HEK293T (cell line): ENCODE data around the gene HAUS3.

Experiments used
- CTCF ChIA-PET: fragments of 350-600 bp; formaldehyde crosslinking; extraction: SDS; loops from one replicate; lab custom pipeline; 2021; ENCODE audit warnings: antibody characterized with exemption, inconsistent platforms; lab: Yijun Ruan, JAX
- POLR2A ChIA-PET: fragments of 350-600 bp; formaldehyde crosslinking; extraction: SDS; loops from one replicate; lab custom pipeline; 2020; ENCODE audit warnings: antibody characterized with exemption, inconsistent platforms; lab: Yijun Ruan, JAX
- DNase-seq: peaks from one replicate; pipeline ENCODE4 v3.0.0; 2012; ENCODE audit warnings: mixed read lengths; ENCODE audit errors: extremely low spot score
- ARNT ChIP-seq: fragments of 450-650 bp; IDR thresholded peaks from 2 replicates; pipeline ENCODE4 v1.6.1; 2017; ENCODE audit warnings: mild to moderate bottlenecking
- BHLHE40 ChIP-seq: fragments of 450-650 bp; IDR thresholded peaks from 2 replicates; pipeline ENCODE4 v1.6.1; 2016; ENCODE audit warnings: mild to moderate bottlenecking, moderate library complexity, borderline replicate concordance
- CTBP1 ChIP-seq: fragments of 450-650 bp; IDR thresholded peaks from 2 replicates; pipeline ENCODE4 v1.6.1; 2016; ENCODE audit warnings: borderline replicate concordance
- ELF4 ChIP-seq: fragments of 450-650 bp; IDR thresholded peaks from 2 replicates; pipeline ENCODE4 v1.6.1; 2017; ENCODE audit warnings: antibody characterized with exemption
- FOXA1 ChIP-seq: fragments of 450-650 bp; IDR thresholded peaks from 2 replicates; pipeline ENCODE4 v1.6.1; 2016; ENCODE audit warnings: mild to moderate bottlenecking
- FOXK2 ChIP-seq: fragments of 450-650 bp; IDR thresholded peaks from 2 replicates; pipeline ENCODE4 v1.6.1; 2016; ENCODE audit warnings: mild to moderate bottlenecking
- FOXM1 ChIP-seq: fragments of 450-650 bp; IDR thresholded peaks from 2 replicates; pipeline ENCODE4 v1.6.1; 2017; ENCODE audit warnings: mild to moderate bottlenecking, borderline replicate concordance
- HDGF ChIP-seq: fragments of 450-650 bp; IDR thresholded peaks from 2 replicates; pipeline ENCODE4 v1.6.1; 2017; ENCODE audit warnings: antibody characterized with exemption, borderline replicate concordance
- L3MBTL2 ChIP-seq: fragments of 450-650 bp; conservative IDR thresholded peaks from 2 replicates; pipeline ENCODE4 v1.6.1; 2016; ENCODE audit warnings: mild to moderate bottlenecking
- LEF1 ChIP-seq: fragments of 450-650 bp; IDR thresholded peaks from 2 replicates; pipeline ENCODE4 v1.6.1; 2017; ENCODE audit warnings: mild to moderate bottlenecking, borderline replicate concordance
- NFRKB ChIP-seq: fragments of 450-650 bp; IDR thresholded peaks from 2 replicates; pipeline ENCODE4 v1.6.1; 2016; ENCODE audit warnings: mild to moderate bottlenecking, moderate library complexity
- PKNOX1 ChIP-seq: fragments of 450-650 bp; IDR thresholded peaks from 2 replicates; pipeline ENCODE4 v1.6.1; 2016
- SP1 ChIP-seq: fragments of 450-650 bp; IDR thresholded peaks from 2 replicates; pipeline ENCODE4 v1.6.1; 2017
- SUZ12 ChIP-seq: fragments of 450-650 bp; IDR thresholded peaks from 2 replicates; pipeline ENCODE4 v1.6.1; 2016; ENCODE audit warnings: mild to moderate bottlenecking
- TARDBP ChIP-seq: fragments of 450-650 bp; IDR thresholded peaks from 2 replicates; pipeline ENCODE4 v1.6.1; 2016
- ZNF384 ChIP-seq: fragments of 450-650 bp; IDR thresholded peaks from 2 replicates; pipeline ENCODE4 v1.6.1; 2016

HAUS3 gene

DNA sequence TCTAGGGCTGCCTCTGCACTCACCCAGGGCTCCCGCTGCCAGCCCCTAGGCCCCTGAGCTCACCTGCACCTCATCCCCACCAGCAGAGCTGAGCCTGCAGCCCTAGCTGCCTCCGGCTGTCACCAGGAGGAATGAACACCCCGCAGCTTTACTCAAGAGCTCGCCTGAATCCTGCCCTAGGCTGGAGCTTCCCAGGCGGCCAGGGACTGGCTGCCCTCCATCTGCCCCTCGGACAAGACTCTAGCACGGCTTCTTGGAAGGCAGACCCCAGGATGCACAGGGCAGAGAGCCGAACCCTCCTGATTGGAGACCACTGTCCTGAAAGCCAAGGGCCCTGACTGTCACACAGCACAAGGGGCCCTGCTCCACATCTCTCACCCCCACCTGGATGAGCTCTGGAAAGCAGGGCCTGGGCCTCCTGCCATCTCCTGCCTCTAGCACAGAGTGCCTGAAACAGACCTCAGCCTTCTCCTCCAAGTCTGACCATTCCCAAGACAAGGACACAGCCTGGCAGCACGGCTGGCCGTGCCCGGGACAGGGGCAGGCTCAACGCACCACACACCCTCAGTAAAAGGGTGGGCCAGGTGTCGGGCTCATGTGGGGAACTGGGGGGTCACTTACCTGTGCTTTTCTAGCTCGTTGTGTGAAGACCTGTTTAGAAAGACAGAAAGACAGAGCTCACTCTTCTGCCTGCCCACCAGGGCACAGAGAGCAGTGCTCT, 15.6 kb upstream of the HAUS3 start:
- ChIA-PET CTCF (no interaction called here), POLR2A (interaction anchor here (0.9 to 1.5 kb wide), 4 partner anchors 9 to 211 kb away, joined by 4 to 5 read pairs (median 4); partner anchors contain the start of gene RNF4)
- no peak for DNase-seq
- TF ChIP-seq ZNF384, result no peak
- TF ChIP-seq FOXA1, result no peak
- no peak for TF ChIP-seq LEF1
- no peak for TF ChIP-seq NFRKB
- no peak for TF ChIP-seq BHLHE40
- TF ChIP-seq SUZ12, result no peak
- TF ChIP-seq ELF4, result no peak
- TF ChIP-seq TARDBP, result no peak
- no peak for TF ChIP-seq FOXM1

DNA sequence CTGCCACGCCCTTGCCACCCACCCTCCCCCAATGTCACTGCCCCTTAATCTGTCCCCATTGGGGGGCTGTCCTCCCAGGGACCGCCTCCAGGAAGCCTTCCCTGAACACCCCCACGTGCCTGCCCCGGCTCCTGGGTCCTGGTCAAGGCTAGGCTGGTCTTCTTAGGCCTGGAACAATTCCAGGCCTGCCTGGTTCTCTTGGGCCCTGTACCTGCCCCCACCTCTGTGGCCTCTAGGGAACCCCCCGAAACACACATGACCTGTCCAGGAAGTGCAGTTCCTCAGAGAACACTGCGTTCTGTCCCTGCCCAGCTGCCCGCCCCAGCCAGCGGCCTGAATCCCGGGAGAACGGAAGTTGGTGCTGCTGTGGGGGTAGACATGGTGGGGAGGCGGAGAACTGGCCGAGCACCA, 14.9 kb upstream of the HAUS3 start:
- ChIA-PET CTCF (no interaction called here), POLR2A (interaction anchor here (1.4 to 1.5 kb wide), 3 partner anchors 9 to 33 kb away, joined by 4 to 5 read pairs (median 4); no protein-coding TSS in a partner anchor)
- TF ChIP-seq PKNOX1 (no peak), BHLHE40 (no peak), NFRKB (no peak), FOXM1 (no peak), ARNT (no peak), CTBP1 (no peak), LEF1 (no peak), L3MBTL2 (no peak), ZNF384 (no peak), SP1 (no peak), FOXK2 (no peak), TARDBP (no peak), SUZ12 (no peak), HDGF (no peak), ELF4 (no peak)
- no peak for DNase-seq

DNA sequence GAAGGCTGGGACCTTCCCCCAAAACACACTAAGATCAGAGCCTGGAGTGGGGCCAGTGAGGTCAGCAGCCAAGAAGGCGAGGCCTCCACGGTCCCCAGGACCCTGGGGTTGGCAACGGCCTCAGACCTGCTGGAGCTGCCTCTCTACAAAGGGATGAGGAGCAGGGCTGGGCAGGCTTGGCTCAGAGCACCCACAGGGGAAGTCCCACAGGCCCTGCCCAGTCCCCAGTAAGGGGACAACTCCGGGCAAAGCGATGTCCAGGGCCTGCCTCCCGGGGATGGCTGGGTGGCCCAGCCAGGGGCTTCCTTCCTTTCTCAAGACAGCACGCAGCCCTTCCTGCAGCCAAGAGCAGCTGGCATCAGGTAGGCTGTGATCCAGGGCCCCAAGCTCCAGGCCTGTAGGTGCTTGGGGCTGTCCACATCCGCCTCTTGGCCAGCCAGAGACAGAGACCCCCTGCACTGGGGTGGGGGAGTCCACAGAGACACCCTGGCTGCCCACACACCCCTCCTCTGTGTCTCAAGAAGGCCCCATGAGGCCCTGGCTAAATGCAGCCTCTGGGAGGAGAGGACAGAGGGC, 14.3 kb upstream of the HAUS3 start:
- ChIA-PET POLR2A (interaction anchor here (1.4 kb wide), 1 partner anchor 8 kb away, joined by 4 read pairs; no protein-coding TSS in a partner anchor), CTCF (no interaction called here)
- DNase-seq, result no peak
- TF ChIP-seq HDGF (no peak), ZNF384 (no peak), NFRKB (no peak), FOXK2 (no peak), FOXA1 (no peak), ELF4 (no peak), LEF1 (no peak), FOXM1 (no peak), L3MBTL2 (no peak), SUZ12 (no peak), PKNOX1 (no peak), SP1 (no peak), BHLHE40 (no peak), CTBP1 (no peak), TARDBP (no peak), ARNT (no peak)

- no peak for DNase-seq
- TF ChIP-seq L3MBTL2 (no peak), SP1 (no peak), ARNT (no peak), LEF1 (no peak)
- POLR2A ChIA-PET, result no interaction called here
- CTCF ChIA-PET, result no interaction called here
Measured at GRCh38 chr4:2255501-2256155, 13.7 kb upstream of the HAUS3 start.

DNA sequence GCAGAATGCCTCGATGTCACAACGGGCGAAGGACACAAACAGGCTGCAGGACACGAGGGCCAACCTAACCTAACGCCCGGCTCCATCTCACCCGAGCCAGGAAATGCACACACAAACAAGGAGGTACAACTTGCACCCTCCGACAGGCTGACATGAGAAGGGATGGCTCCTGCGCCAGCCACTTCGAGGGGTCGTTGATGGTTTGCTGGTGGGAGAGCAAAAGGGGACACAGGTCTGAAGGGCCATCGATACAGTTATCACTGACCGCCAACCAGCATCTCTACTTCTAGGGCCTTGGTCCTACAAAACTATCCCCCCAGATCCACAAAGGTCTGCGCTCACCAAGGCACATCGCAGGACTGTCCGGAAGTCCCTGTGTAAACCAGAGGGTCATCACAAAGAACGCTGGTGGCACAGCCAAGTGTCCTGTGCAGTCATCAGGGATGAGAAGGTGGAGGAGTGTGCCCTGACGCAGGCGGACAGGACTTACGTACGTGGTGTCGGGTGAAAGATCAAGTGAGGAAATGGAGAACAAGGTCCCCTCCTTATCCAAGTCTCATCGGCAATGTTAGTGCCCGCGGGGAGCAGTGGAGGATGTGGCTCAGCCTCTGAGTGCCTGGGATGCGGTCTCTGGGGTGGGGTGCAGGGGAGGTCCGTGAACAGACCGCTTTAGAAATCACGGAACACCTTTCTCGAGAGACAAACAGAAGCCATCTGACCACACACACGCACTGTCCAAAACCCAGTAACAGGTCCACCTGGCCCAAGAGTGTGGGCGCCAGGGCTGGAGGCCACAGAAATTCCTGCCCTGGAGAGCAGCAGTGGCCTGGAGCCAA, 13.0 kb upstream of the HAUS3 start:
- CTCF ChIA-PET, result no interaction called here
- POLR2A ChIA-PET, result no interaction called here

More for the DNA sequence above, 13.0 kb upstream of the HAUS3 start:
- DNase-seq, result no peak
- no peak for TF ChIP-seq TARDBP
- no peak for TF ChIP-seq NFRKB
- no peak for TF ChIP-seq BHLHE40
- no peak for TF ChIP-seq FOXM1
- TF ChIP-seq PKNOX1, result no peak
- no peak for TF ChIP-seq CTBP1
- no peak for TF ChIP-seq ZNF384
- no peak for TF ChIP-seq FOXK2
- no peak for TF ChIP-seq FOXA1
- TF ChIP-seq HDGF, result no peak
- no peak for TF ChIP-seq SP1
- TF ChIP-seq L3MBTL2, result no peak
- no peak for TF ChIP-seq LEF1
- no peak for TF ChIP-seq ELF4
- TF ChIP-seq ARNT, result no peak
- no peak for TF ChIP-seq SUZ12
